ENCODE measurements around the gene ADCY9.
A peak's percentile ranks its signal among the peaks of the same experiment; 100 is the strongest.
"Not testable (repeated sequence)": the region's sequence is repeated elsewhere in the genome, so short reads cannot be mapped to it uniquely, and the experiment has no call there.

ADCY9 gene

GRCh38 chr16:4116325-4117249 lies at the start of gene ADCY9:
ADCY9 (minus strand) TSS chr16:4116442; CDS start chr16:4115442, 1,000 bp downstream.
- DNase-seq (ENCODE audit: low read depth) = peak; percentile 81

DNA sequence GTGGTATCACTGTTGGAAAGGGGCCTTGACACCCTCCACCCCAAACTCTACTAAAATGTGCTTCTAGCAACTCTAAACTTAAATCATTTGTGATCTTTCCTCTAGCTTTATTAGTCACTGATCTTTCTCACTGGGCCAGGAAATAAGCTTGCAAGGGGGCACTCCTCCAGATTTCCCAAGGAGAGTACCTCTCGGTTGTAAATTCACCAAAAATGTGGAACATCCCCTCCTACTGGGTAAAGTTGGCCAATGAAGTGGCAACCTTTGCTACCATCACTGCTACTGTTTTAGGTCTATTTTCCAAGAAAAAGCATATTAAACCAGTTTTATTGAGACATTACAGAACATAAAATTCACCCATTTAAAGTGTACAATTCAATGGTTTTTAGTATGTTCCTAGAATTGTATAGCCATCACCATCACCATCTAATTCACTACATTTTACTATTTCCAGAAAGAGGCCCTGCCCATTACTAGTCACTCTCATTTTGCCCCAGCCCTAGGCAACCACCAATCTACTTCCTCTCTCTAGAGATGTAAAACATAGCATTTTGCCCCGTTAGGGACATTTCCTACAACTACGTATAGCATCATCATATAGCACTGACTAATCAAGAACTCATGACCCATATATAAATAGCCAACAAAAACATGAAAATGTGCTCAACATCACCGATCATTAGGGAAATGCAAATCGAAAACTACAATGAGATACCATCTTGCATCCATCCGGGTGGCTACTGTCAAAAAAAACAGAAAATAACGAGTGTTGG lies 44.6 kb upstream of the ADCY9 start:
- DNase-seq (ENCODE audit: low read depth) = no peak

- no peak for DNase-seq (ENCODE audit: low read depth)
Measured at GRCh38 chr16:4159726-4160125, 43.5 kb upstream of the ADCY9 start.

DNA sequence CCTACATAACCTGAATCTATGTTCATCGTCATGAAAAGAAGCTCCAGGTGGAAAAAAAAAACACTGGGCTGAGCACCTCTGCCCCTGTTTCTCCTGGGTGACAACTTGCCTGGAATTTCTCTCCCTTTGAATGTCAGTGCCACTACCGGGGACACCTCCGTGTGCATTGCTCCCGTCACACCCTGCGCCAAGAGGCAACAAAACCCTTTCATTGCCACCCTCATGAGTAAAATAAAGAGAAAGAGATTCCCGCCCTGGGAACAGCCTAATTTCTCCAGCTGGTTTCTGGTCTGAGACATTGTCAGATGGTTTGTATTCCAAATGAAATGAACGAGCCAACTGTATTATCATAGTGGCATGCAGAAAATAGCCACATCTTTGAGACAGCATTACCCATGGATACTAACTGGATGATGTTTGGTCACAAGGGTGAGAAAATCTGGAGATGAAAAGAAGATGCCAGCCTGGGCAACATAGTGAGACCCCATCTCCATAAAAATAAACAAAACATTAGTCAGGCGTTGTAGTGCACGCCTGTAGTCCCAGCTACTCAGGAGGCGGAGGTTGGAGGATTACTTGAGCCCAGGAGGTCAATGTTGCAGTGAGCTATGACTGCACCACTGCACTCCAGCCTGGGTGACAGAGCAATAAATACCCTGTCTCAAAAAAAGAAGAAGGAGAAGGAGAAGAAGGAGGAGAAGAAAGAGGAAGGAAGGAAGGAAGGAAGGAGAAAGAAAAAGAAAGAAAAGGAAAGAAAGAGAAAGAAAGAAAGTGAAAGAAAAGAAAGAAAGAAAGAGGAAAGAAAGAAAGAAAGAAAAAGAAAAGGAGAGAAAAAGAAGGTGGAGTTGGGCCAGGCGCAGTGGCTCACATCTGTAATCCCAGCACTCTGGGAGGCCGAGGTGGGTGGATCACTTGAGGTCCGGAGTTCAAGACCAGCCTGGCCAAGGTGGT lies 42.2 kb upstream of the ADCY9 start:
- no peak for DNase-seq (ENCODE audit: low read depth)

DNA sequence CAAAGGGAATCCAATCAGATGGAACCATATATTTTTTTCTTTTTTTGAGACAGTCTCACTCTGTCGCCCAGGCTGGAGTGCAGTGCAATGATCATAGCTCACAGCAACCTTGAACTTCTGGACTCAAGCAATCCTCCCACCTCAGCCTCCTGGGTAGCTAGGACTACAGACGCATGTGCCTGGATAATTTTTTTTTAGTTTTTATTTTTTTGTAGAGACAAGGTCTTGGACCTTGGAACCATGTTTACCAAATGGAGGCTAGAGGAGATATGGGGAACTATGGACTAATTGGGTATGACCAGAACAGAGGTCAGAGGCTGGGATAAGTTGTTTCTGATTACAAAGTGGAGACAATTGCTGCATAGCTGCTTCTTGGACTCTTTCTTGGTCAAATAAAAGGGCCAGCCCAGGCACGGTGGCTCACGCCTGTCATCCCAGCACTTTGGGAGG lies 41.2 kb upstream of the ADCY9 start:
- no peak for DNase-seq (ENCODE audit: low read depth)

DNA sequence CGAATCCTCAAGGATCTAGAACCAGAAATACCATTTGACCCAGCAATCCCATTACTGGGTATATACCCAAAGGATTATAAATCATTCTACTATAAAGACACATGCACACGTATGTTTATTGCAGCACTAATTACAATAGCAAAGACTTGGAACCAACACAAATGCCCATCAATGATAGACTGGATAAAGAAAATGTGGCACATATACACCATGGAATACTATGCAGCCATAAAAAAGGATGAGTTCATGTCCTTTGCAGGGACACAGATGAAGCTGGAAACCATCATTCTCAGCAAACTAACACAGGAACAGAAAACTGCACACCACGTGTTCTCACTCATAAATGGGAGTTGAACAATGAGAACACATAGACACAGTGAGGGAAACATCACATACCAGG lies 40.3 kb upstream of the ADCY9 start:
- not testable (repeated sequence) for DNase-seq (ENCODE audit: low read depth)

DNA sequence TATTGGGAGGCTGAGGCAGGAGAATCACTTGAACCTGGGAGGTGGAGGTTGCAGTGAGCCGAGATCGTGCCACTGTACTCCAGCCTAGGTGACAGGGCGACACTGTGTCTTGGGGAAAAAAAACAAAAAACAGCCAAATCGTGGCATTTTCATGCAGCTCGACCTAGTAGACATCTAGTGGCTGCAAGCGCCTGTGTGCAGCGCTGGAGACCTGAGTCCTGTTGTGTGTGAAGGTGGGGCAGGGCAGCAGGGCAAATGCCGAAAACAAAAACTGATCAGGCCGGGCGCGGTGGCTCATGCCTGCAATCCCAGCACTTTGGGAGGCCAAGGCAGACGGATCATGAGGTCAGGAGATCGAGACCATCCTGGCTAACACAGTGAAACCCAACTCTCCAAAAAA lies 37.1 kb upstream of the ADCY9 start:
- not testable (repeated sequence) for DNase-seq (ENCODE audit: low read depth)

GRCh38 chr16:4152267-4152666 lies 36.0 kb upstream of the ADCY9 start:
- no peak for DNase-seq (ENCODE audit: low read depth)

GRCh38 chr16:4147236-4147635 lies 31.0 kb upstream of the ADCY9 start:
- DNase-seq (ENCODE audit: low read depth) = no peak

DNA sequence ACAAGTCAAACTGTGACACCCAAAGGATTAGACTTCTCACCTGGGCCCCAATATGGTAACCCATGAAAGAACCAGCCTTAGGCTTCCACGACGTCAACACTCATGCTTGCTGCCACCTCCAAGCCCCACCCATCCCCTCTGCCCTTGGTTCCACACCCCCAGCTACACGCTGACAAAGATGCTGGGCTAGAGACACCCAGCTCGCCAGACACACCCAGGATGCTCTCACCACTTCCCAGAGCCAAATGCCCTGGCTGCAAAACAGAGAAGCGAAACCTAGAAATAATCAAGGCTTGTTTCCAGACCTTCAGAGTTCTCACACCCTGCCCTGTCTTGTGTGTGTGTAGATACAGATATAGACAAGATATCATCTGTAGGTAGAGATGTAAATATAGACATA lies 26.0 kb upstream of the ADCY9 start:
- DNase-seq (ENCODE audit: low read depth) = no peak

GRCh38 chr16:4141604-4142003 lies 25.4 kb upstream of the ADCY9 start:
- DNase-seq (ENCODE audit: low read depth) = no peak

DNA sequence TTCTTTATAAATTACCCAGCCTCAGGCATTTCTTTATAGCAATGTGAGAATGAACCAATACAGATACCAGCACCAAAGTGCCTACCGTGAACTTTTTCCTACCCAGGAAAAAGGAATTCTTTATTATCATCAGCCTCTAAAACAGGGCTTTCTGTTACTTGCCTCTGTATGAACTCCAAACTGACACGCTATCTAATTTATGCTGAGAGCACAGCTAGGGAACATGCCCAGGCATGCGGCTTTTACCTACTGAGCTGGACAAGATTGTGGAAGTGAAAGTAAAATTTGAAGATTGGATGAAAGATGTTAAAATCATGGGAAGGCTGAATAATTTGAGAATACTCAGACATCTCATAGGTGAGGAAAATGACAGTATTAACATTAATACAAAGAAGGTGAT lies 24.4 kb upstream of the ADCY9 start:
- no peak for DNase-seq (ENCODE audit: low read depth)

GRCh38 chr16:4139968-4140367 lies 23.7 kb upstream of the ADCY9 start:
- no peak for DNase-seq (ENCODE audit: low read depth)

DNA sequence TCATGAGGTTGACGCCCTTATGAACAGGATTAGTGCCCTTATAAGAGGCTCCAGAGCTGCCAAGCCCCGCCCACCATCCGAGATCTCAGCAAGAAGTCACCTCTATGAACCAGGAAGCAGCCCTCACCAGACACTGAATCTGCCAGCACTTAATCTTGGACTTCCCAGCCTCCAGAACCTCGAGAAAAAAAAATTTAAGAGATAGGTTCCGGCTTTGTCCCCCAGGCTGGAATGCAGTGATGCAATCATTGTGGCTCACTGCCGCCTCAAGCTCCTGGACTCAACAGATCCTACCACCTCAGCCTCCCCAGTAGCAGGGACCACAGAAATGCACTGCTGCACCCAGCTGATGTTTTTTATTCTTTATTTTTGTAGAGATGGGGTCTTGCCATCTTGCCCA lies 22.5 kb upstream of the ADCY9 start:
- DNase-seq (ENCODE audit: low read depth) = no peak

DNA sequence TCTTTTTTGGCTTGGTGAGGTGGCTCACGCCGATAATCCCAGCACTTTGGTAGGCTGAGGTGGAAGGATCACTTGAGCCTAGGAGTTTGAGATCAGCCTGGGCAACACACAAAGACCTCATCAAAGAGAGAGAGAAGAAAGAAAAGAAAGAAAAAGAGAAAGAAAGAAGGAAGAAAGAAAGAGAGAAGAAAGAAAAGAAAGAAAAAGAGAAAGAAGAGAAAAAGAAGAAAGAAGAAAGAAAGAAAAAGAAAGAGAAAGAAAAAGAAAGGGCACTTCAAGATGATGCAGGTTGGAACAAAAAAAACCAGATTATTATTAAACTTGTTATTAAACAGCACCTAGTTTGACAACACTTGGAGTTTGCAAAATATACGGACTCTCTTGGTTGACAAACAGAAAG lies 21.2 kb upstream of the ADCY9 start:
- no peak for DNase-seq (ENCODE audit: low read depth)

- DNase-seq (ENCODE audit: low read depth) = no peak
Measured at GRCh38 chr16:4136229-4136813, 20.1 kb upstream of the ADCY9 start.

DNA sequence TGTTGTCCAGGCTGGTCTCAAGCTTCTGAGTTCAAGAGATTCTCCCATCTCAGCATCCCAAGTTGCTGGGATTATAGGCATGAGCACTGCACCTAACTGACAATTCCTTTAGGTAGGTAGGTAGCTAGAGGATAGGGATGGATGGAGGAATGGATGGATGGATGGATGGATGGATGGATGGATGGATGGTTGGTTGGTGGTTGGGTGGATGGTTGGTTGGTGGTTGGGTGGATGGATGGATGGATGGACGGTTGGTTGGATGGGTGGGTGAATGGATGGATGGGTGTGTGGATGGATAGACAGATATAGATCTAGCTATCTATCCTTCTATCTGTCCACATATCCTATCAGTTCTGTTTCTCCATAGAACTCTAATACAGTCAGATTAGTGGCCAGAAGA lies 19.3 kb upstream of the ADCY9 start:
- no peak for DNase-seq (ENCODE audit: low read depth)

GRCh38 chr16:4133897-4134372 lies 17.7 kb upstream of the ADCY9 start:
- DNase-seq (ENCODE audit: low read depth) = no peak

DNA sequence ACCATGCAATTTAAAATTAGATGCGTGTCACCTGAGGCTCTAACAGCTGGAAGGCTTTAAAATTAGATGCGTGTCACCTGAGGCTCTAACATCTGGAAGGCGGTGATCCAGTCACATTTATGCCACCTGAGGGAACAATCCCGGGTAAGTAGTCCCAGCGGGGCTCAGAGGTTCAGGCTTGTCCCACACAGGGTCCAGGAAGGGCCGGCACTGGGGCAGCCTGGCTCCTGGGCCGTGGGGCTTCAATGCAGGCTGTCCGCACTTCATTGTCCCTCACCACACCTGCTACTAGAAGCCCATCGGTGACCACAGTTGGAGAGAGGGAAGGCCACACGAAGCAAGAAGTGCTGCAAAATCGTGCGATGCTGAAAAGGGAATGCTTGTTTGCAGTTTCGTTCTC lies 15.4 kb upstream of the ADCY9 start:
- no peak for DNase-seq (ENCODE audit: low read depth)

GRCh38 chr16:4124535-4125294 lies 8.5 kb upstream of the ADCY9 start:
- DNase-seq (ENCODE audit: low read depth) = no peak

Data from fibroblast of gingiva (primary cell).